Amniotic epithelial cell (primary cell): ENCODE data around the gene IFITM2.
"Not testable (repeated sequence)": the region's sequence is repeated elsewhere in the genome, so short reads cannot be mapped to it uniquely, and the experiment has no call there.

Experiments used
- DNase-seq: peaks from one replicate; pipeline ENCODE4 v3.0.0-alpha.2; 2010; ENCODE audit warnings: low read depth

IFITM2 gene

GRCh38 chr11:281486-282161 is 26.0 kb upstream of the IFITM2 start:
- no peak for DNase-seq

GRCh38 chr11:282171-282570 is 25.4 kb upstream of the IFITM2 start:
- DNase-seq: no peak

- DNase-seq: no peak
These were observed 24.8 kb upstream of the IFITM2 start for GRCh38 chr11:282630-283360.

- DNase-seq: no peak
These were observed 24.1 kb upstream of the IFITM2 start for GRCh38 chr11:283405-284104.

- DNase-seq: no peak
These were observed 23.3 kb upstream of the IFITM2 start for GRCh38 chr11:284105-285020.

GRCh38 chr11:285021-285893 is 22.4 kb upstream of the IFITM2 start:
- no peak for DNase-seq

GRCh38 chr11:285894-286220 is 21.8 kb upstream of the IFITM2 start:
- no peak for DNase-seq

GRCh38 chr11:286977-287820 is 20.4 kb upstream of the IFITM2 start:
- not testable (repeated sequence) for DNase-seq

GRCh38 chr11:287821-288477 is 19.7 kb upstream of the IFITM2 start:
- no peak for DNase-seq

- no peak for DNase-seq
These were observed 18.9 kb upstream of the IFITM2 start, which contains the start of gene PGGHG for GRCh38 chr11:288478-289397. Gene PGGHG (plus strand): TSS chr11:289126. CDS start chr11:289817, 691 bp downstream.

- no peak for DNase-seq
These were observed 18.3 kb upstream of the IFITM2 start for GRCh38 chr11:289398-289711.

- DNase-seq: no peak
These were observed 17.6 kb upstream of the IFITM2 start for GRCh38 chr11:289712-290620.

- DNase-seq: no peak
These were observed 16.9 kb upstream of the IFITM2 start for GRCh38 chr11:290621-291231.

- no peak for DNase-seq
These were observed 16.1 kb upstream of the IFITM2 start for GRCh38 chr11:291281-292210.

- DNase-seq: no peak
These were observed 15.2 kb upstream of the IFITM2 start for GRCh38 chr11:292211-293121.
